NCI-H460 (cell line): ENCODE measurements around the gene PRSS8. TPM values are rescaled to one million over a fixed set of nuclear protein-coding genes. Genes with fewer than 3 reads are reported as not detected.
A peak's percentile ranks its signal among the peaks of the same experiment; 100 is the strongest.
"Not testable (repeated sequence)": the region's sequence is repeated elsewhere in the genome, so short reads cannot be mapped to it uniquely, and the experiment has no call there.

Source experiments
- DNase-seq: peaks from one replicate; pipeline ENCODE4 v3.0.0-alpha.2; 2016; ENCODE audit warnings: low read depth; ENCODE audit errors: extremely low read depth
- total RNA-seq: library from RNA; depleted of rRNA; stranded (reverse); fragments of >200 nt; shearing (Covaris generic); gene quantifications from 2 replicates; pipeline ENCODE4 v1.2.3, GENCODE V29; 2014

Gene PRSS8
- total RNA-seq, 1 experiment from 2014 or later, result not detected

DNA sequence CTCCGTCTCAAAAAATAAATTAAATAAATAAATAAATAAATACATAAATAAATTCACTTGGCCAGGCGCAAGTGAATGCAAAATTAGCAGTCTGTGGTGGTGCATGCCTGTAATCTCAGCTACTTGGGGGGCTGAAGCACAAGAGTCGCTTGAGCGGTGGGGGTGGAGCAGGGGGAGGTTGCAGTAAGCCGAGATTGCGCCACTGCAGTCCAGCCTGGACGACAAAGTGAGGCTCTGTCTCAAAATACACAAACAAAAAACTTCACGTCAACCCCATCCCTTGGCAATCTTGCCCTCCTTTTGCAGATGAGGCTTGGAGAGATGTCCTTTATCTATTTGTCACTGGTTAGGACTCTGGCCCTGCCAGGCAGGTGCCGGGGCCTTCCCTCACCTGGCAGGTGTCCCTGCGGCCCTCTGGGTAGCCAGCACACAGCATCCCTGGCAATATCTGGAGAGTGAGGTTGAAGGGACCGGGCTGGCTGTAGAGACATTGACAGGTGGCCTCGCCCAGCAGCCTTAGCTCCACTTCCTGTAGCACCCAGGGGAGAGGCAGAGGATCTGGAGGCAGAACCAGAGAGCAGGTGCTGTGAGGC is 10.0 kb upstream of the PRSS8 start:
- DNase-seq, result no peak

DNA sequence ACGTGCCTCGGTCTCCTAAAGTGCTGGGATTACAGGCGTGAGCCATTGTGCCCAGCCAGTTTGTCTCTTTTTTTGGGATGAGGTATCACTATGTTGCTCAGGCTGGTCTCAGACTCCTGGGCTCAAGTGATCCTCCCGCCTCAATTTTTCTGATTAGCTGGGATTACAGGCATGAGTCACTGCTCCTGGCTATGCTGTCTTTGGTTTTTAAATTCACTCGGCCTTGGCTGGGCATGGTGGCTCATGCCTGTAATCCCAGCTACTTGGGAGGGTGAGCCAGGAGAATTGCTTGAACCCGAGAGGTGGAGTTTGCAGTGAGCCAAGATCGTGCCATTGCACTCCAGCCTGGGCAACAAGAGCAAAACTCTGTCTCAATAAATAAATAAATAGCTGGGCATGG is 8.9 kb upstream of the PRSS8 start:
- DNase-seq, result not testable (repeated sequence)

DNA sequence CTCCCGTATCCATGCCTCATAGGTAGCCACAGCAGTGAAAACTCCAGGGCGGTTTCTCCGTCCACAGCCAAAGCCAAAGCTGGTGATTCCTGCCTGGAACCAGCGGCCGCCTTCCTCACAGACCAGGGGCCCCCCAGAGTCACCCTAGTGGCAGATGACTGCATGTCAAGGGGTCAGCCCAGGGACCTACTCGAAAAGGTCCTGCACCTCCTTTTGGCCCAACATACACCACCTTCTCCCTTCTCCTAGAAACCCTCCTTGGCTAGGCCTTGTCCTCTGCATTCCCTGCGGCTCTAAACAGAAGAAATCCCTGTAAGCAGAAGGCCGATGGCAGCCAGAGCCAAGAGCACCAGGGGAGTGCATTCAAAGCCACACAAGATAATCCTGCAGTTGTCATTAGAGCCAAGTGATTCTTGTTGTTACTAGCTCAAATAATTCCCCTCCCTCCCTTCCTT is 8.2 kb upstream of the PRSS8 start:
- DNase-seq, result no peak

DNA sequence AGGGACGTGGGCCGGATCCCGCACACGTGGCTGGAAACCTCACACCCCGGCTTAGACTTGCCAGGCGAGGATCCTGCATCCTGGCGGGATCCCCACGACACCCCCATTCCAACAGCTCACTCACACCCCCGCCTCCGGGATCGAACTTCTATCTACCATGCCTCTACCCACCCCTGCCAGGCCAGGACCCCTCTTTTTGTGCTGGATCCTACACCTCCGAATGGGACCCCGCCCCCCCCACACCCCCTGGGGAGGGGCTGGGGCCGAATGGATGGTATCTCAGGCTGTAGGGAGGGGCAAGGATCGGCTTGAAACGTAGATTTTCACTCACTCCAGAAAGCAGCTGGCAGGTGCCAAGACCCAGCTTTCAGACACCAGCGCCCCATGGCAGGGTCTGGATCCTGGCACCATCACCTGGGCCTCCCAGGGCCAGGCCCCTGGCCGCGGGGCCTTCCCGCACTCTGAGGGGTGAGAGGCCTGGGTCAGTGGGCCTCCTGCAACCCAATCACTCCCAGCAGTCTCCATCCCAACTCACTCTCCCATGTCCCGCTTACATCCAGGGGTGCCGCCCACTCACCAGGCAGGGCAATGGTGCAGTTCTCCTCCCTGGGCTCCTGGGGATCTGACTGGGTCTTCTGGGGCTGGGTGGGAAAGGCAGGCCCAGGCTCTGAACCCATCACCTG is 7.6 kb upstream of the PRSS8 start:
- DNase-seq, result no peak

DNA sequence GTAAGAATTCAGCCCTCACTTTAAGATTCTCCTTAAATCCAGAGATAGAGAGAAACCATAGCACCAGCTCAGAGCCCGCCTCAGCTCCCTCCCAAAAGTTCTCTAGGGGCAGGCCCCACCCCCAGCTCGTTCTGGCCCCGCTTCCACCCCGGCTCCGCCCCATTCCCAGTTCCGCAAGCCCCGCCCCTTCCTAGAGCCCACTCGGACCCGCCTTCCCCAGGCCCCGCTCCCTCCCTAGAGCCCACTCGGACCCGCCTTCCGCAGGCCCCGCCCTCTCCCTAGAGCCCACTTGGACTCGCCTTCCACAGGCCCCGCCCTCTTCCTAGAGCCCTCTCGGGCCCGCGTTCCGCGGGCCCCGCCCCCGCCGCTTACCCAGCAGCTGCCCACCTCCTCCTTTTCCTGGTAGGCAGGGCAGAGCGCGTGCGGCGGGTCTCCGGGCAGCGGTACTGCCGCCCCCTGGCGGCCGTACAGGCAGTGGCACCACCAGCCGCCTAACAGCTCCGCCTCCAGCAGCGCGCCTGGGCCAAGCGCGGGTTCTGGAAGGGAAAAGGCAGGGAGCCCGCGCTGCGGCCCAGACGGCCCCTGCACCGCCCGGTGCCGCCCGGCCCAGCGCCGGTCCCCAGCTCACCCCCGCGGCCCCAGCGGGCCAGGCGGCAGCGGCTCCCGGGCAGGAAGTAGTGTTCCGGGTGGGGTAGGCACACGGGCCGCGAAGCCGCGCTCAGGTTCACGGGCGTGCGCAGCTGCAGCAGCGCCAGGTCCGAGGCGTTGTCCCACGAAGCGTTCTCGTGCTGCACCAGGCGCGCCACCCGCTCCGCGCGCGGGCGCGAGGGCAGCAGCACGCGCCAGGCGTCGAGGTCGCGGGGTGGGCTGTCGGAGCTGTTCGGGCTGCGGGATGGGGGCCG is 6.8 kb upstream of the PRSS8 start:
- peak; percentile 99 for DNase-seq

DNA sequence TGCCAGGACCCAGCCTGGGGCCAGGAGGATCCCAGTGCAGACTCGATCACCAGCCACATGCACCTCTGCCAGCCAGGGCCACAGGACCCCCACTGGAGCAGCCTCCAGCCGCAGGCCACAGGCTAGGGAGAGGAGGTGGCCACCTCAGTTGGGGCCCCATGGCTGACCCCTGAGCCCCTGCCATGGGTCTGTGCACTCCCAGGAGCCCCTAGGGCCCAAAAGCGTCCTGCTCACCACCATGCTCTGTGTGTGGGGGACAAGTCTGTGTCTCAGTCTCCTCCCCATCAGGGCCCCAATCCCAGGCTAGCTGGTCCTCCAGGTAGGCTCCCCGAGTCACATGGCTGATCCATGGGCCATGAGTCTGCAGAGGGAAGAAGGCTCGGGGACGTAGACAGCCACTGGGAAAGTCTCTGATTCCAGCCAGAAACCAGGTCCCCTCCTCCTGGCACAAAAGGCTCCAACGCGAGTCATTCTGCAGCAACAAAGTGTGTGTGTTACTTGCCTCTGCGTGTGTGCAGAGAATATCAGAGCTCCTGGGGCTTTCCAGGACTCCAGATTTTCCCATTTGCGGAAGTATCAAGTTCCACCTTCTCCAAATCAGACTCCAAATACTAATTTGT is 6.1 kb upstream of the PRSS8 start:
- DNase-seq, result no peak

DNA sequence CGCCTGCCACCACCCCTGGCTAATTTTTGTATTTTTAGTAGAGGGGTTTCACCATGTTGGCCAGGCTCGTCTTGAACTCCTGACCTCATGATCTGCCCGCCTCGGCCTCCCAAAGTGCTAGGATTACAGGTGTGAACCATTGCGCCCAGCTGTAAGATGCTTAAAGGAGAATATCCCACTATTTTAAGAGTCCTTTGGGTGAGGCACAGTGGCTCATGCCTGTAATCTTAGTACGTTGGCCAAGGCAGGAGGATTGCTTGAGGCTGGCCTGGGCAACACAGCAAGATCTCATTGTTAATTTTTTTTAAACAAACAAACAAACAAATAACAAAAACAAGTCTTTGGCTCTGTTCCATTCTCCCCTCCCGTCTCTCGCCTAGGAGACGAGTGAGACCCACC is 5.5 kb upstream of the PRSS8 start:
- DNase-seq, result not testable (repeated sequence)

DNA sequence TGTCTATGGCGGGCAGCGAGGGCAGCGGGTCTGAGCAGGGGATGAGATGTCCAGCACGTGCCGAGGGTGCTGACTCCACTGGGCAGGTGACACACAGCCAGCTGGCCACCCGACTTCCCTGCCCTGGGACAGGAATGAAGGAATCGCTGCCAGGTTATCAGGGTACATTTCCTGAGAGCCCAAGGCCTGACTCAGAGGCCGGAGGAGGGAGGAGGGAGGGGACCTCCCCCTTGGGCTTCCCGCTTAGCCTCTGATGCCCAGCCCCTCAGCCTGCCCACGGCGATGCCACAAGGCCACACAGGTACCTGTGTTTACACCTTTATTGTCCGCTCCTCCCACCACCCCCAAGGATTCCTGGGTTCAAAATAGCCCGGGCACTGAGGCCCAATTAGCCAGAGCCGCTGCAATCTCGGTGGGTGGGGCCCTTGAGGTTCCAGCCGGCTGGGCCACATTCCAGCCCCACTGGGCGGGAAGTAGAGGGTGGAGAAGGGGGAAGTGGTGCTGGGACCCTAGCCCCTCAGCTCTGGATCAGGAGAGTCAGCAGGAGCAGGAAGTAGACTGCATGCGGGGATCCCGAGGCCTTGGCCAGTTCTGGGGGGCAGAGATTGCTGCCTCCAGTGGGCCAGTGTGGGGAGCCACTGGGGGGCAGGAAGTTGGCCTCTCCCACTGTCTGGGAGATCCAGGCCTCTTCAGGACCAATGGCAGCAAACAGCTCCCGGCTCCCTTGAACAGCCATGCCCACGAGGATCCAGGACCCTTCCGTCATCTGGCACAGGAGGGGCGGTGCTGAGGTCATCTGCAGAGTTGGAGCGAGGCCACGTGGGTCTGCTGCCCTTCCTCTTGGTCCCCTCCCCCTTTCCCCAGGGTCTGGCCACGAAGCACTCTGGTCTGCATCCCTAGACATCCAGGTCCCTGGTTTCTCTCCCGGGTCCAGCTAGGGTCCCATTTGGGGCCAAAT is 3.4 kb upstream of the PRSS8 start:
- DNase-seq, result peak; percentile 13

DNA sequence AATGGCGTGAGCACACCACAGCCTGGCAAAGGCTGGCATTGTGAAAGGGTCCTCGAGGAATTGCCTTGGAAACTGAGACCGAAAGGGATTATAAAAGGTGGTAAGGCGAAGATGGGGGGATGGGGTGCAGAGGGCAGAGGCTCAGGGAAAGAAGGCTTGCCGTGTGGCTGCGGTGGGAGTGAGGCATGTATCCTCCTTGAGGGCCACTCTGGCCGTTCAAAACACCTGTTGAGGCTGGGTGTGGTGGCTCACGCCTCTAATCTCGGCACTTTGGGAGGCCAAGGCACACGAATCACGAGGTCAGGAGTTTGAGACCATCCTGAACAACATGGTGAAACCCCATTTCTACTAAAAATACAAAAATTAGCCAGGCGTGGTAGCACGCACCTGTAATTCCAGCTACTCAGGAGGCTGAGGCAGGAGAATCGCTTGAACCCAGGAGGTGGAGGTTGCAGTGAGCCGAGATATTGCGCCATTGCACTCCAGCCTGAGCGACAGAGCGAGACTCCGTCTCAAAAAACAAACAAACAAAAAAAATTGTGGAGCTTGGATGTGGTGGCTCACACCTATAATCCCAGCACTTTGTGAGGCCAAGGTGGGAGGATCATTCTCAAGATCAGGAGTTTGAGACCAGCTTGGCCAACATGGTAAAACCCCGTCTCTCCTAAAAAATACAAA is 1.4 kb upstream of the PRSS8 start:
- DNase-seq, result not testable (repeated sequence)

DNA sequence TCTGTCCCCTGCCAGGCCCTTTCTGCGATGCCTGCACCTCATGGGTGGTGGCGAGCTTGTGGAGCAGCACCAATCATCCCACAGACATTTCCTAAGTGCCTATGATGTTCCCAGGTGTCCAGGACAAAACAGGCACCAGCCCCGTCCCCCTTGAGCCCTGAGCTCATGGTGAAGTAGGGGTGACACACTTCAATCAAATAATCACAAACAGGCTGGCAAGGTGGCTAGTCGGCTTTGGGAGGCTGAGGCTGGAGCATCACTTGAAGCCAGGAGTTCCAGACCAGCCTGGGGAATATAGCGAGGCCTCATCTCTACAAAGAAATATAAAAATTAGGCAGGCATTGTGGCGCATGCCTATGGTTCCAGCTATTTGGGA is 748 bp upstream of the PRSS8 start:
- DNase-seq, result no peak

DNA sequence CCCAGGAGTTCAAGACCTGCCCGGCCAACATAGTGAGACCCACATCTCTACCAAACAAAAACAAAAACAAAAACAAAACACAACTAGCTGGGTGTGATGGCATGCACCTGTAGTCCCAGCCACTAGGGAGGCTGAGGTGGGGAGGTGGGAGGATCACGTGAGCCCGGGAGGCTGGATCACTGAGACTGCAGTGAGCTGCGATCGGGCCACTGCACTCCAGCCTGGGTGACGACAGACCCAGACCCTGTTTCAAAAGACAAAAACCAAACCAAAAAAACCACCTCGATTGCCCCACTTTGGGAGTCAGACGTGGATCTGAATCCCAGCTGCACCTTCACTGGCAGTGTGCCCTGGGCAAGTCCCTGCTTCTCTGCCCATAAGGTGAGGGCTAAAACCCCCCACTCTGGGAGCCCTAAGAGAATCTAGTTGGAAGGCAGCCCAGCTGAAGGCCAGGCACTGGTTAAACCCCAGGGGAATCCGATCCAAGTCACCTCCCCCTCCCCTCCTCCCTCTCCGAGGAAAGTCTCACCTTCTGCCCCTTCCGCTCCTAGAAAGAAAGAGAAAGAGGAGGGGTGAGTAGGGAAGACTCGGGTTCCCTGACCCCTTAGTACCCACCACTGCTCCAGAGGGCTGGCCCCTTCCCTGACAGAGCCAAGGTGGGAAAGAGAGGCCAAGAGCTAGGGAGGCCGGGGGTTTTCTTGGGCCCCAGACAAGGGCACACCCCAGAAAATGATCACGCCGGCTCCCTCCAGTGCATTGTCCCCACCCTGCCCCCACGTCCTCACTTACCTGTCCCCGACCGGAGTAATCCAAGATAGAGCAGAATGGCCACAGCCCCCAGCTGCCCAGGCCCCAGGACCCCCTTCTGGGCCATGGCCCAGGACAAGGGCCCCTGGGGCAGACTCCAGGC is 647 bp downstream of the PRSS8 start:
- no peak for DNase-seq

DNA sequence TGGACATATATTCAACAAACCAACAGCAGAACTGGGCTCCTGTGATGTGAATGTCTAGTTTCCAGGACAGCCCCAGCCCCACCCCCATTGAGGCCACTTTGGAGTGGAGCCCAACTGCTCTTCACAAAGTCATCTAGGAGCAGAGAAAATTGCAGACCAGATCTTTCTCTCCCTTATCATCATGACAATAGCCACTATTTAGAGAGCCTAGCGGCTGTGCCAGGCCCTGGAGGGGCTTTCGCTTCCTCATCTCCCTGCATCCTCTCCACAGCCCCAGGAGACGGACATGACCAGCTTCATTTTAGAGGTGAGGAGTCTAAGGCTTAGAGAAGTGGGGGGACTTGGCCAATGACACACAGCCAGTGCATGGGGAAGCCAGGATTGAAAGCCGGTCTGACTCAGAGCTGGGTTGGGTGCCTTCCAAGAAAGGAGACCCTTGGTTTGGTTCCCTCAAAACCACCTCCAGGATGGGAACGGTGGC is 1.4 kb downstream of the PRSS8 start:
- no peak for DNase-seq

DNA sequence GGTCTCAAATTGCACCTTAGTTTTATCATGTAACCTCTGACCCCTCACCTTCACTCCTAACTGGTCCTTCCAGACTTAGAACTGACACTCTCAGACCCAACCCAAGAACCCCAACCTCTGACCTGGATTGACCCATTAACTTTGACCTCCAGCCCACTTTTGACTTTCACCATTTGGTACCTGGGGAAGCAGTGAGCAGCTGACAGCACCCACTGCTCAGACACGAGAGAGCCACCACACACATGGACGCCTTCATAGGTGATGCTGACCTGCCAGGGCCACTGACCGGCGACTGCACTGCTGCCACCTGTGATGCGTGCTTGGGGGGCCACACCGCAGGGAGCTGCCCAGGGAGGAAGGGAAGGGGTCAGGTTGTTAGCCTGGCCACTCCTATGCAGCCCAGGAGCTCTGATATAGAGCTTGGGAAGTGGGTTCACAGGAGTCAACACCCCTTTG is 2.5 kb downstream of the PRSS8 start:
- DNase-seq, result no peak

DNA sequence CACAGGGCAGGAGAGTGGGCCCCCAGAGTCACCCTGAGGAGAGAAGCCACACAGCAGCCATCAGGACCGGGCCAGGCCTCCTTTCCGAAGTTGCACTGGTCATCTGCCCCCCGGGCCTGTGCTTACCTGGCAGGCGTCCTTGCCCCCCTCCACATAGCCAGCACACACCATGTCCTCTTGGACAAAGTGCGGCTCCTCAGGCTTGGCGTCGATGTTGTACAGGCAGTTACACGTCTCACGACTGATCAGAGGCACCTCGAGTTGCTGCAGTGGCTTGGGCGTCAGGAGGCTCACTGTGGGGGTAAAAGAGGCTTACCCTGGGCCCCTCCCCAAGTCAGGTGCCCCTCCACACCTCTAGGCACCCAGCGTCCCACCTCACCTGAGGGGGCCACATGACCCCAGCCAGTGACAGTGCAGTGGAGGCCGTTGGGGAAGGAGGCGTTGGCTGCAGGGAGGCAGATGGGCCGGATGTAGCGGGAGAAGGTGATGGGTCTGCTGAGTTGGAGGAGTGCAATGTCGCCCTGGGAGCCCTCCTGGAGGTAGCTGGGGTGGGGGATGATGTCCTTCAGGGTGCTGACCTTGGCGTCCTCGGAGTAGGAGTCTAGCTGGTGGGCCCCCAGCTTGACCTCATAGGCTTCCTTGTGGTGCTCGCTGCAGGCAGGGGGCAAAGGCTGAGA is 3.1 kb downstream of the PRSS8 start:
- no peak for DNase-seq

DNA sequence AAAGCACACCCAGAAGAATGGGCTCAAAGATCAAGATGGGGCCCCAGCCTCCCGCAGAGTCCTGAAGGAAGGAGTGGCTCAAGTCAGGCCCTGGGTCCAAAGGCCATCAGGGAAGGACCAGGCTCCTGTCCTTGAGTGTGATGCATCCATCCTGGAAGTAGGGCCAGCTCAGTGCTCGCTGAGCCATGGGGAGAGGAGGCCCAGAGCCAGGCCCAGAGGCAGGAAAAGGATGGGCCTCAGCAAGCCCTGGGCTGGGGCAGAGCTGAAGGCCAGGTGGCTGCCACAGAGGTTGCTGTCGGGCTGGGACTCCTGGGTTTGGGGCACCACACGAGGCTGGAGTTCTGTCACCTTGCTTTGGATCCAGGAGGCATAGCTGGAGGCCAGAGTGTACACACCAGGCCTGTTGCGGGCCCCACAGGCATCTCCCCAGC is 3.7 kb downstream of the PRSS8 start:
- DNase-seq, result no peak

DNA sequence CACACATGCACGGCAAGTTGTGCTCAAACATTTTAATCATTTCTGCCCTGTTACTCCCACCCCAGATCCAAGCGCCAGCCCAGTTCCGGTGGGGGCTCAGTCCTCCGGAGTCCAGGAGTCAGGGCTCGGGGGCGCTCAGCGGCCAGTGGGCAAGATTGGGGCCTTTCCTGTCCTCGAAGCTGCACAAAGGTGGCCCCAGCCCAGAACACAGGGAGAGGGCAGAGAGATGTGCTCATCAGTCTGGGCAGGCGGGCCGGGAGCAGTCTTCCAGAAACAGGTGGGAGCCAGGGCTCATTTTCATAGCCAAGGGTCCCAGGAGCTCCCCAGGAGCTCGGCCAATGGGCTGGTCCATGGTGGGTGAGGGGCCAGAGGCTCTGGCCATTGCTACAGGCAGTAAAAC is 4.1 kb downstream of the PRSS8 start:
- DNase-seq, result no peak

DNA sequence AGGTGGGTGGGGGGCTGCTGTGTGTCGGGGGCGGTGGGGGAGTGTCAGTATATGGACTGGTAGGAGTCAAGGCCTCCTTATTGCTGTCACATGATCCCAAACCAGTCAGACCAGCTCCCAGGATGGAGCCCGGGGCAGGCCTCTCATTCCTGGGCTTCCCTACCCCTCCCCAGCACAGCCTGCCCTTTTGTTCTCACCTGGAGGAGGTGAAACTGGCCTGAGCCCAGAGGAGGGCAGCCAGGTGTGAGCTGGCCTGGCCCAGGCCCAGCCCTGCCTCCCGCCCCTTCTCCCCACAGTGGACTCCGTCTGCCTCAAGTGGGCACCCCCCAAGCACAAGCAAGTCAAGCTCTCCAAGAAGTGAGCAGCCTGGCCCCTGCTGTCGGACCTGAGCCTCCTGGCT is 4.6 kb downstream of the PRSS8 start:
- DNase-seq, result no peak
